DMS 273 treated with DMSO at 0.1 percent for 48 hours (cell line): ENCODE data around the gene SEBOX.
"Not testable (repeated sequence)": the region's sequence is repeated elsewhere in the genome, so short reads cannot be mapped to it uniquely, and the experiment has no call there.

ENCODE experiments used
- DNase-seq: peaks from one replicate; lab custom pipeline; 2025; lab: John Stamatoyannopoulos, UW

The SEBOX gene

DNA sequence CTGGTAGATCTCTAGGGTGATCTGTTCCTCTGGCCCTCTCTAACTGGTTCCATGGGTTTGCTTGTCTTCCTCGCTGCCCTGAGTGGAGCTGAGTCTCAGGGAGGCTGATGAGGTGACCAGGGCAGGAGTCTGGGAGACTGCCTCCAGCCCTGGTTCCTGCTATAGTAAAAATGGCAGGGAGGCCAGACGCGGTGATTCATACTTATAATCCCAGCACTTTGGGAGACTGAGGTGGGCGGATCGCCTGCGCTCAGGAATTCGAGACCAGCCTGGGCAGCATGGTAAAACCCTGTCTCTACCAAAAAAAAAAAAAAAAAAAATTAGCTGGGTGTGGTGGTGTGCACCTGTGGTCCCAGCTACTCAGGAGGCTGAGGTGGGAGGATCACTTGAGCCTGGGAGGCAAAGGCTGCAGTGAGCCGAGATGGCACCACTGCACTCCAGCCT, 26.2 kb downstream of the SEBOX start:
- DNase-seq = not testable (repeated sequence)

DNA sequence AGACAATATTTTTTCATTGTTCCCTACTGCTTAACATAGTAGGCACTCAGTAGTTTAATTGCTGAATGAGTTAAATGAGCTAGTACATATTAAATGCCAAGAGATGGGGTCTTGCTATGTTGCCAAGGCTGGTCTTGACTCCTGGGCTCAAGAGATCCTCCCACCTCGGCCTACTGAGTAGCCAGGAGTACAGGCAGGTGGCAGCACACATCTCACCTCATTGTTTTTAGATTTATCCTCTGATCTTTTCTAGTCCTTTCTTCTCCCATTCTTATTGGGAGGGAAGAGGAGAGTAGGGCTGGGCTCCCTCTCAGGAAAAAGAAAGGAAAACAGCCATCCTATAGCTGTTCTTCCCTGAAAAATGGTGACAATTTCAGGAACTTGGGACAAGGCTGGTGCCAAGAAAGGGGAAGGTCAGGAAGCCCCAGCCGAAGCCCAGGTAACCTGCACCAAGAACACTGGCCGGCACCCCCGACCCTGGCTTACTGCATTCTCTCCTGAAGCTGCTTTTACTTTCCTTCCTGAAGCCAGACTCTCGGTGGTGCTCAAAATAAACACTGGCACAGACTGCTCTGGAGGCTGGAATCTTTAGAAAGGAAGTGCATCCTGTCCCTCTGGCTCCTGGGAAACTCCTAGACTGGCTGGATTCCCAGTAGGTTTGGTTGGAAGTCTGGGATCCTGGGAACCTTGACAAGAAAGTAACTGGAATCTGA, 26.8 kb downstream of the SEBOX start:
- DNase-seq = no peak

DNA sequence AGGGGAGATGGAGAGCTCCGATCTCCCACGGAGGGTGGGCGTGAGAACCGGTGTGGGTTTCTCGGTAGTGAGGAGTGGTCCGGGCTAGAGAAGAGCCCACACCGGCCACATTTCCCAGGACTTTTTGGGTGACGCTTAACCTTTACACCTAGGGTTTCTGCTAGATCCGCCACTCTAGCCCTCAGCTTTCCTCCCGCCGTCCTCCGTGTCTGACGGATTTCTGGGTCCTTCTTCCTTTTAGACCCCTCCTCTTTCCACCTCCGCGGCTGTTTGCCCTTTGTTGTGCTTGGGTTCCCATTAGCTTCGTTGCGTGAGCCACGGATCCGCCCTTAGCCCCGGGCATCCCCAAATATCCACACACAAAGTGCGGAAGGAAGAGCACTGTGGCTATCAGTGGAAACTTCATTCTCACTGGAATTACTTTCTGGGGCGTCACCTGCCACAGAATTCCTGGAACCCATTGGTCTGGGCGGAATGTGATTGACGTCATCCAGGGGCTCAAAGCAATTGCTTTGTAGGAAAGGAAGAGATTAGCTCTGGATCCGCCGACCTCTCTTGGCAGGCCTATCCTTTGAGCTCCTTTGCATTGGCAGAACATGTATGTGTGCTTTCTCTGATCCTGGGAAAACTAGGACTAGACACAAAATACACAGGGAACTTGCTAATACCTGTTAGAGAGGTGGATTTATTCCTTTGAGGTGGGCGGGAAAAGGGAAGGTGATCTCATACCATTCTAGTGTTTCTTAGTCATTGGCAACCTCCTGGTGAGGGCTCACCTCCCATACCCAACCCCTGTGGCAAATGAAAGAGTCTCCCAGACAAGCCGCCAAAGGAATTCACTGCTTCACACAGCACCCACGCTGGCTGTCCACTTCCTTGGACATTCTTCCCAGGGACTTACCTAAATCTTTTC, 28.8 kb downstream of the SEBOX start:
- DNase-seq = no peak

DNA sequence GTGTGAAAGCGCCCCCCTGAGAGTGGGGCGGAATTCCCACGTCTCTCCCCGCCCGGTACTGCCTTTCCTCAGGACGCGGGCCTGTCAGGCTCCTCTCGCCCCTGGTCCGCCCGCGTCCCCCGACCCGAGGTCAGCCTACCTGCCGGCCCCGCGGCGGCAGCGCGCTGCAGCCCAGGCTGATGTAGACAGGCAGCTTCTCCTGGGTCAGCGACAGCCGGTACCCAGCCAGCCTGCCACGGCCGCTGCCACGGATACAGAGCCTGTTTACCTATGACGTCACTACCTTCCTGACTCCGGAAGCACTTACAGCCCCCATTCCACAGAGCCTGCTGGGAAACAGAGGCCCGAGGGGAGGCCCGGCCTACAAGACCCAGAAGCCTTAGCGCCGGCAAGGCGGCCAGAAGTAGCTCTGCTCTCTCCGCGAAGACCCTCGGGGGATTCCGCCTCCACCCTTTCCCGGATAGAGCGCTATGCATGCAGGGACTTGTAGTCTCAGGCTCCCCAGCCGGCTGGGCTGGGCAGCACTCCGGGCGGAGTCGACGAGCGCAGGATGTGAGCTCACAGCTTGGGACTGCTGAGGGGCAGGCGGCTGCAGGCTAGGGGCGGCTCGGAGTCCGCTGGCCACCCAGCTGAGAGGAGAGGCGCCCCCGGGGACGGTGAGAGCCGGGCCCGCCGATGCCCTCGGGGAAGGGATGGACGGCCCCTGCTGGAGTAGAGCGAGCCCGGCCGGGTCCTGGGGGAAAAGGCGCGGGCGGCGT, 29.6 kb downstream of the SEBOX start, which contains the start of the genes IFT20 and TNFAIP1:
Gene IFT20, minus strand, starts transcription at position 272 of the 758 bp plus-strand sequence. CDS start 3,487 bp downstream, outside the sequence.
Gene TNFAIP1, plus strand, starts transcription at position 561 of the 758 bp plus-strand sequence. CDS start 3,761 bp downstream, outside the sequence.
- peak; percentile 99 for DNase-seq

DNA sequence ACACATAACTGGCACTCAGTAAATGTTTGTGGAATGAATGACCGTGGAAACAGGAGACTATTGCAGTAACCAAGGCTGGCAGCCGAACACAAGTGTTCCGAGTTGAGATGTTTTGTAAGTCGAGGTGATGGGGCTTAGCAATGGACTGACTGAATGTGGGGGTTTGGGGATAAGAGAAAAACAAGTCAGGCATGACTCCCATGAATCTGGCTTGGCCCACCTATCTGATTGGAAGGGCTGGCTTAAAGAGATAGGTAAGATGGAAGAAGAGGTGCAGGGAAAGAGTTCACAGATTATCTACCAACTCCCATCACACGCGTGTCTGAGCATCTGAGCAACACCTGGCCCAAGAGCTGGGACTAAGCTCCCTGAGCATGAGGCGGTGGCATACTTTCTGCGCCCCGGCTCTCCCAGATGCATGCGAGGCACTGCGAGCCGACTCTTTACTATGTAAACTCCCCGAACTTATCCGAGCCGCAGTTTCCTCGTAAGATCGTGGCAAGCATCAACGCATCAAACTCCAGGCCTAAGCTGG, 30.3 kb downstream of the SEBOX start:
- DNase-seq = no peak

DNA sequence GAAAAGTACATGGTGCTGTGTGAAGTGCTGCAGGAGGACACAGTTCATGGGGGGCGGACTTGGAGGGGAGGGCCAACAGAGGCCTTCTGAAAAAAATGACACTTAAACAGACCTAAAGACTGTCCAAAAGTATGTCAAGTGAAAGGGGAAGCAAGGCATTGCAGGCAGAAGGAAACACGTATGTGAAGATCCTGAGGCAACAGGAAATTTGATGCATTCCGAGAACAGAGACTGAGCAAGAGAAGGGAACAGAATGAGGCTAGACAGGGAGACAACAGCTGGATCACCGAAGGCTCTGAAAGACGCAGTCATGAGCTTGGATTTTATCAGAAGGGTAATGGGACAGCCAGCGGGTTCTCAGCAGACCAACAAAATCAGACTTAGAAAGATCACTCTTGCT, 30.8 kb downstream of the SEBOX start:
- no peak for DNase-seq

DNA sequence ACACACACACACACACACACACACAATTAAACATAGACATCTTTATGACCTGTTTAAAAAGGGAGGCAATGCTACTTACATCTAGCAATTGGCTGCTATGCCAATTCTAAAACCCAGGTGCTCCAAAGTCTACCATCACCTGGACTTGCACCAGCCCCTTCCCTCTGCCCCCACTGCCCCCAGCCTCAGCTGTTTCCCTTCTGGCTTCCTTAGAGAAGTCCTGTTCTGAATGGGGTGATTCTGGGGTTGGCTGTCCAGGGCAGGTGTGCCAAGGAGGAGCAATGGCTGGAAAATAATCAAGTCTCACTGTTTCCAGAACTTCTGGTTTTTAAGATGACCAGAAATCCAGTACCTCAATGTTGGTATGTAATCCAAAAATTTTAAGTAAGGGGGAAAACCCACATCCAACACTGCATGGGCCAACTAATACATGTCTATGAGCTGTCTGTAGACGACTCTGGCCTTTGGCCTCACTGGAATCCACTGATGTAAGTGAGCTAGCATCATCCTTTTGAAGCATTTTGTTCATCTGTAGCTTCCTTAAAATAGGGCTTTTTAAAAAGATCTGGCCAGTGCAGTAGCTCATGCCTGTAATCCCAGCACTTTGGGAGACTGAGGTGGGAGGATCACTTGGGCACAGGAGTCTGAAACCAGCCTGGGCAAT, 31.8 kb downstream of the SEBOX start:
- DNase-seq = no peak

DNA sequence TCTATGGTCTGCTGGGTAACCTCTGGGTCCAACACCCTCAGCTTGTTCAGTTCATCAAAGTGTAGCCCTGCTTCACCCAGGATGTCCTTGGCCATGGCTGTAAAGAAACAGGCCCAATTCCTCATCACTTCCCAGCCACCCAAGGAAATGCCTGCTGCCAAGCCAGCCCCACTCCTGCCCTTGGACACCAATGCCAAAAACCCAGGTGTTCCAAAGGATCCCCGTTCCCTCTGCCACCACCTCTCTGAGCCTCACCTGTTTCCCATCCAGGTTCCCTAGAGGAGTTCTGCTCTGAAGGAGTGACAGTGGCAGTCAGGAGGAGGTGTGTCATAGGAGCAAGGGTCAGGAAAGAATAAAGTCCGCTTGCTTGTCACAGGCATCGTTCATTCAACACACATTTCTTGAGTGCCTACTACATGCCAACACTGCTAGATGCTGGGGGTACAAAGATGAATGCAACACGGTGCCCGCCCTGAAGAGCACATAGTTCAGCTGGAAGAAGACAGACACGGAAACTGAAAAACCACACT, 33.0 kb downstream of the SEBOX start:
- DNase-seq = no peak

DNA sequence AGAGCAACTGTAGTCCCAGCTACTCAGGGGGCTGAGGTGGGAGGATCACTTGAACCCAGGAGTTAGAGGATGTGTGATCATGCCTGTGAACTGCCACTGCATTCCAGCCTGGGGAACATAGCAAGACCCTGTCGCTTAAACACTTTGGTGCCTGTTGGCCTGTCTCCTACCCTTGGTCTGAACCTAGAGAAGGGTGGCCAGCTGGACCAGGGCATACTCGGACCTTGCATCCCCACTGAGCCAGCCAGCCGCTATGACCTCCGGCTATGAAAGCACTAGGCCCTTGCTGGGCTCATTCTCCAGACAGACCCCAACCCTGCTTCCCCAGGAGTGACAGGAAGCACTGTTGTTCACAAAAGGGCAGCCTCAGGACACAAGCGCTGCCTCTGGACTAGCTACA, 34.3 kb downstream of the SEBOX start:
- no peak for DNase-seq

DNA sequence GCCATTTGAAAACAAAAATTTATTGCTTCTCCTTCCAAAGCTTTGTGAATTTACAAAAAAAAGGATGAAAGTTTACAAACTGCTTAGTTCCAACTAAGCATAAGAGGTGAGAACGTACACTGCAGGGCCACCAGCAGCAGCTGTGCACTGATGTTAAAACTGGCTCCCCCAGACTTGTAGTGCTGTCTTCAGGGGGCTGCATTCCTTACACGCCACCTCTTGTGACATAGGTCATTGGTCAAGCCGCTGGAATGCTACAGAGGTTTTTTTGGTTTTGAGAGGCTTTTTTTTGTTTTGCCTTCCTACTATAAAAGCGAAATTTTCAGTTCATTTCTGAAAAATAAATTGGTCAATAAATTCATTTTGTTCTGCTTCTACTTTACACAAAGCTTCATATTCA, 36.7 kb downstream of the SEBOX start:
- no peak for DNase-seq

DNA sequence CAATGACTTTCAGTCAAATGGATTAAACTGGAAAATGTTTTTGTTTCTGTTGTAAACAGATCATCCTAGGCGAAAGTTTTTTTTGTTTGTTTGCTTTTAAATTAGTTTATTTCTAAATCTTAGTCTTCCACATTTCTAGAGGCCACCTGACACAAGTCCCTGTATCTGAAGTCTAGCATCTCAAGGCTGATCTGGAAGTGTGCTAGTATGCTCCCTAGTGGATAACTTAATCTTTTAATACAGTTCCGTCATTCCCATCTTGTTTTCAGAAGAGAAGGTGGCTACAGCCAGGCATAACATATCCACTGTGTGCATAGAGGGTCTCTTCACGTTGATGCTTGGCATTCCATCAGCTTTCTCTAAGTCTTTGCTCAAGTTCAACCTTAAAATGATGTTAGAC, 37.3 kb downstream of the SEBOX start:
- no peak for DNase-seq

DNA sequence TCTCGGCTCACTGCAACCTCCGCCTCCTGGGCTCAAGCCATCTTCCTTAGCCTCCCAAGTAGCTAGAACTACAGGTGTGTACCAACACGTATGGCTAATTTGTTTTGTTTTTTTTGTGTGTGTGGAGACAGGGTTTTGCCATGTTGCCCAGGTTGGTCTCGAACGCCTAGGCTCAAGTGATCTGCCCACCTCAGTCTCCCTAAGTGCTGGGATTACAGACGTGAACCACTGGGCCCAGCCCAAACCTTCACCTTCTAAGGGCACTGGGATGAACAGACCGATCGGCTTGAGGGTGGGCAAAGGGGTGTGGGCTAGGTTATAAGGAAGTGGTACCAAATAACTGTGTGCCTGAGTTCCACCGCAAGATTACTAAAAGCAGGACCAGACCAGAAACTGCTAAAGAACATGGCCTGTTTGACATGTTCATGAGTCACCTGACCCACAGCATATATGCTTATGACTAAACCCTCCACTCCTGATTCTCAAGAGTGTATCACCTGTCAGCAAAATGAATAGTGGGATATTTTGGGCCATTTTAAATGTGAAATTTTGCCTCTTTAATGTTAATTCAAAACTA, 37.9 kb downstream of the SEBOX start:
- no peak for DNase-seq

DNA sequence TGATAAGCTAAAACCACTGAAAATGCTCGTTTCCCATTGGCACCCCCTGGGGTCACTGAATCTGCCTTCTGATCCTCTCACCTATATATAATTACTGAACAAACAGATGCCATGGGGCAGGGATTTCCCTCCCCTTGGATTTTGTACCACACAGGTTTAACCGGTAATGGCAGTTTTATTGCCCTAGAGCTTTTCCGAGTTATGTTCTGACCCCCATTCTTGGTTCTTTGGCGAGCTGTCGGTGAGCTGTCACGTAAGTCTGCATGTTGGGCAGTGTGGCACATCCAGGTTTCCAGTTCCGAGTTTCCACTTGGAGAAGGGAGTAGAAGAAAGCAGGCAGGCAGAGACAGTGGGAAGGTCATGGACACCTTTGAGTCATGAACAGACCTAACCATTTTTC, 38.9 kb downstream of the SEBOX start:
- DNase-seq = no peak

DNA sequence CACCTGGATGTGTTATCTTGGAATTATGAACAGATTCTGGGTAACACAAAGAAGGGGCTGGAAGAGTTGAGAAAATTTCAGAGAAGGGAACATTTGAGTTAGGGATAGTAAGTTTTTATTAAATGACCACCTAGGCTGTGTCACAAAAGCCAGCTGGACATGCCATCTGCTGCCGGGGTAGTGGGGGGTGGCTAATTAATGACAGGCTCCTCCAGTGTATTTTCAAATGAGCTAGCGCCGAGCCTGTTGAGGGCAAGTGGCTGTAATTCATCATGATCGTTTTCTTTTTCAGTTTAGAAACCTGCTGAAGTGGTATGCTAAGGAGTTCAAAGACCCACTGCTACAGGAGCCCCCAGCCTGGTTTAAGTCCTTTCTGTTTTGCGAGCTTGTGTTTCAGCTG, 39.8 kb downstream of the SEBOX start:
- DNase-seq = no peak

DNA sequence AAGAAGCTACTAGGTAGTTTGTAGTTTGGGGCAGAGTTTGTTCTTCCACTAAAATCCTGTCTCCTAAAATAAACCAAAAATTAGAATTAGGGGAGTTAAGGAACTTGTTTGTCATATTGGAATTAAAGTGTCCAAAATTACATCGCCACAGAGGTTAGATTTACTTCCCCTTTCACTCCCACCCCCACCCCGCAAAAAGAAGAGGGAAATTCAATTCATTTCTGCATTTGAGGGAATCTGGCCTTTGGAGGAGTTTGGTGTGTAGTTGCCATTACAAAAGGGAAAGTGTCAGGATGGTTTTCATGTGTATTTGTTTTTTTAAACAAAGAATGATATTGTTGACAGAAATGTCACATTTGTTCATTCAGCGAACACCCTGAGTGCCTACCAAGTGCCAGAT, 40.2 kb downstream of the SEBOX start:
- DNase-seq = no peak

DNA sequence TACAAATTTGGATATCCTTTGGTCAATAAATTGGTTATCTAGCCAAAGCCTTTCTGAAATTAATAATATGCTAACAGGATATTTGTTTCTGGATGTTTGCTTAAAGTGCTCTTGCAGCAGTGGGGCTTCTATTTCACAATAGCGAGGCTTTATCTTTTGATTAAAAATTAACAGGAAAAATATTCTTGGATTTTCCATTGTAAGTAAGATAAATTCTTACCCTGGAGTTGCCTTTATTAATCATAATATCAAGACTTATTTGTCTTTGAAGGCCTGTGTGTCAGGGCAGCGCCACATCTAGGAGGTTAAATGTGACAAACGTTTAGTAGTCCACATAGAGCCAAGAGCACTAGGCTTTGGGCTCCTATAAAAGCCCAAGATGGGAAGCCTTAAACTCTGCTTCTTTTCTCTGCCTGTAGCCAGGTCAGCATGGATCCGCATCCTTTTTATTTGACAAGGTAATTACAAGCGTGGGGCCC, 40.7 kb downstream of the SEBOX start:
- no peak for DNase-seq

DNA sequence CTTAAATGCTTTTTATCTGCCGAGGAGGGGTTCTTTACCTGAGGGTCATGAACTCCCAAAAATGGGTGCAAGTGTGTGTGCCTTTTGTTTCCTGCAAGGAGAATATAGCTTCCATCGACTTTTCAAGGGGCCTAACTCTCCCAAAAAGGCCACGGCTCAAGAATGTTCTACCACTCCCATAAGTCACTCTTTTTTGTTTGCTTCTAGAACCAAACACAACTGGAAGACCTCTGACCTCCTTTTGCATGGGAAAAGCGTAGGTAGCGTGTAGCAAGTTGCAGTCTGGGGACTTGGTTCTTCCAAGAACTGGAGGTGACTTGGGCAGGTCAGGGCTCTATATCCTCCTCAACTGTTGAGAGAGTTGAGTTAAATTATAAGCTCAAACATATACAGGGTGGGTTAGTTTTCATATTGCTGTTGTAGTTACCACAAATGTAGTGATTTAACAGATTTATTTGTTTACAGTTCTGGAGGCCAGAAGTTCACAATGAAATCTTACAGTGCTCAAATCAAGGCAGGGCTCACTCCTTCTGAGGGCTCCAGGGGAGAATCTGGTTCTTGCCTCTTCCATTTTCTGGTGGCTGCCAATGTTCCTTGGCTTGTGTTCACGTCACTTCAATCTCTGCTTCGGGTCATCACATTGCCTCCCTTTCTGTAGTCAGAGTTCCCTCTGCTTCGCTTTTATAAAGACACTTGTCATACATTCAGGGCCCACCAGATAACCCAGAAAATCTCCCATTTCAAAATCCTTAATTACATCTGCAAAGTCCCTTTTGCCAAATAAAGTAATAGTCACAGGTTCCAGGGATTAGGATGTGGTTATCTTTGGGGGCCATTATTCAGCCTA, 44.6 kb downstream of the SEBOX start:
- DNase-seq = no peak

DNA sequence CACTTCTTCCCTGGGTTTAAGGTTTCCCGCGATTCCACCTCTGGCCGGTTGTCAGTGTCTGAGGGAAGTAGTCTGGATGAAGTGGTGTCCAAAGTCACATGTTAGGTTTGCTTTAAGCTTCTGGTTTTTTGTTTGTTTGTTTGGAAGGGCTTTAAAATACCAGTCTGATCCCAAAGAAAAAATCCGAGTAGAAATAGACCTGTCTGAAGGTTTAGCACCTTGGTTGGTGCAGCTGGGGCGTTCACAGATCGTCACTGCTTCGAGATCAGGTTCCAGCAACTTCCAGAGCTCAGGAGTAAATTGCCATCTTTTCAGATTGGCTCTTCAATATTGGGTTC, 45.4 kb downstream of the SEBOX start:
- no peak for DNase-seq

DNA sequence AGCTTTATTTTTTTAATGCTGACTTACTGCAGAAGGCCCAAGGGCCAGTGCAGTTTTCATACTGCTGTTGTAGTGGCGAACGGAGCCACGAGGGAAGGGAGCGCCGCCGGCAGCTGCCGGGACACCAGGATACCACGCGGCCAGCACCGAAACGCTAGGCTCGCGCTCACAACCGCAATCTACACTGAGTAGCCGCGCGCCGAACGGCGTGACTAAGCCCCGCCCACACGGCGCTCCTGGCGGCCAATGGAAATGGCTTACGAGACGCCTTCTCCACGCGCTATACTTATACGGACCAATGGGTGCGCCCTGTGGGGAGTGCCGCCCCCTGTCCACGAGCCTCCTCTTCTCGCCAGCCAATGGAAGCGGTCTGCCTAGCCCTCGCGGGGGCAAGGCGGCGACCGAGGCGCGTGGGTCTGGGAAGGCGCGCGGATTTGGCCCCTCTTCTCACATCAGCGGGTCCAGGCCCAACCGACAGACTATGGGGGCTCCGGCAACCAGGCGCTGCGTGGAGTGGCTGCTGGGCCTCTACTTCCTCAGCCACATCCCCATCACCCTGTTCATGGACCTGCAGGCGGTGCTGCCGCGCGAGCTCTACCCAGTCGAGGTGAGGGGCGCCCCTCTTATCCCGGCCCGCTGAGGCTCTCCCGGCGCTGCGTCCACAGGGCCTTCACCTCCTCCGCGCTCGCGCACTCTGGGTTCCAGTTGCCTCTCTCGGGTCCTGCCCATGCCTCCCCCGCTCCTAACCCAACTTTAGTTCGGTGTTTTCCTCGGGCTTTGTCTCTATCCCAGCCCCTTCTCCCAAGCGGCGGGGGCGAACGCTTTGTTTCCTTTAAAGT, 46.0 kb downstream of the SEBOX start, which contains the start of gene TMEM97:
Gene TMEM97, plus strand, starts transcription at position 442 of the 839 bp plus-strand sequence. Its CDS starts 40 bp downstream, at position 482.
- DNase-seq = peak; percentile 93
